ENCODE results near the gene ST3GAL4.

ST3GAL4 gene

DNA sequence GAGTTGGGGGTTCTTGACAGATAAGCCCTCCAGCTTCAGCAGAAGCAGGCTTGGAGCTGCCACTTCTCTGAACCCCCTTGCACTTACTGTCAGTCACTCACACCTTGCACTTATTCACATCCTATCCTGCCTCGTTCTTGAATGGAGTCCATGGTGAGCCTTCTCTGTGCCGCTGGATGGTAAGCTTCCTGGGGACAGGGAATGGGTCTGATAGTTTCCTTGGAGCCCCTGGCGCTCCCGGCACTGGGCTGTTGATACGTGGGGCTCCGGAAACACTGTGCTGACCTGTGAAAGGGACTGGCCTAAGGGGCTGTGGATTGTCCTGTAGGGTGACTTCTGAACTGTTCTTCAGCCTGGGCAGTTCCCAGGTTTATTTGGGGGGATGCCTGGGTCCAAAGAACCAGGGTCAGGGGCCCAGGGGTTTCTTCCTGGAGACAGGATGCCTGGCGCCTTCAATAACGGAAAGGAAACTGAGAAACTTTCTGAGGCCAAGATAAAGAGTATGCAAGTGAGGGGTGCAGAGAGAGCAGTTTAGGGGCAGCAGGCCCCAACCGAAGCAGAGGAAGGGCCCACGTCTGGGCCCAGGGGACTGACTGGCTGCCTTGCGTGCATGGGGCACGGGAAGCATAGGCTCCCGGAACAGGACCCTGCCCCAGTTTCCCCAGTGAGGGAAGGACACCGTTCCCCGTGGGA lies 709 bp upstream of the ST3GAL4 start:
- TF ChIP-seq POLR2AphosphoS5 (IDR thresholded peaks at IDR 0.05; ENCODE audit: low read depth, low read length) = no peak; the same call in 1 of the 2 replicates
- no peak for TF ChIP-seq SIN3A (IDR thresholded peaks at IDR 0.05; ENCODE audit: borderline replicate concordance, insufficient read depth, low read length)
- TF ChIP-seq, protein P1, sequence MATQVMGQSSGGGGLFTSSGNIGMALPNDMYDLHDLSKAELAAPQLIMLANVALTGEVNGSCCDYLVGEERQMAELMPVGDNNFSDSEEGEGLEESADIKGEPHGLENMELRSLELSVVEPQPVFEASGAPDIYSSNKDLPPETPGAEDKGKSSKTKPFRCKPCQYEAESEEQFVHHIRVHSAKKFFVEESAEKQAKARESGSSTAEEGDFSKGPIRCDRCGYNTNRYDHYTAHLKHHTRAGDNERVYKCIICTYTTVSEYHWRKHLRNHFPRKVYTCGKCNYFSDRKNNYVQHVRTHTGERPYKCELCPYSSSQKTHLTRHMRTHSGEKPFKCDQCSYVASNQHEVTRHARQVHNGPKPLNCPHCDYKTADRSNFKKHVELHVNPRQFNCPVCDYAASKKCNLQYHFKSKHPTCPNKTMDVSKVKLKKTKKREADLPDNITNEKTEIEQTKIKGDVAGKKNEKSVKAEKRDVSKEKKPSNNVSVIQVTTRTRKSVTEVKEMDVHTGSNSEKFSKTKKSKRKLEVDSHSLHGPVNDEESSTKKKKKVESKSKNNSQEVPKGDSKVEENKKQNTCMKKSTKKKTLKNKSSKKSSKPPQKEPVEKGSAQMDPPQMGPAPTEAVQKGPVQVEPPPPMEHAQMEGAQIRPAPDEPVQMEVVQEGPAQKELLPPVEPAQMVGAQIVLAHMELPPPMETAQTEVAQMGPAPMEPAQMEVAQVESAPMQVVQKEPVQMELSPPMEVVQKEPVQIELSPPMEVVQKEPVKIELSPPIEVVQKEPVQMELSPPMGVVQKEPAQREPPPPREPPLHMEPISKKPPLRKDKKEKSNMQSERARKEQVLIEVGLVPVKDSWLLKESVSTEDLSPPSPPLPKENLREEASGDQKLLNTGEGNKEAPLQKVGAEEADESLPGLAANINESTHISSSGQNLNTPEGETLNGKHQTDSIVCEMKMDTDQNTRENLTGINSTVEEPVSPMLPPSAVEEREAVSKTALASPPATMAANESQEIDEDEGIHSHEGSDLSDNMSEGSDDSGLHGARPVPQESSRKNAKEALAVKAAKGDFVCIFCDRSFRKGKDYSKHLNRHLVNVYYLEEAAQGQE (IDR thresholded peaks at IDR 0.05; ENCODE audit: insufficient read depth in 1 of 2, low read depth in 2 of 2, low read length in 2 of 2) = no peak
- TF ChIP-seq FOXP2 (optimal IDR thresholded peaks at IDR 0.05; ENCODE audit: borderline replicate concordance, extremely low read depth, extremely low read length, insufficient read depth) = no peak
- no peak; the same call in 1 of the 2 replicates for TF ChIP-seq TAF1 (IDR thresholded peaks at IDR 0.05; ENCODE audit: borderline replicate concordance, insufficient read depth, low read length)

DNA sequence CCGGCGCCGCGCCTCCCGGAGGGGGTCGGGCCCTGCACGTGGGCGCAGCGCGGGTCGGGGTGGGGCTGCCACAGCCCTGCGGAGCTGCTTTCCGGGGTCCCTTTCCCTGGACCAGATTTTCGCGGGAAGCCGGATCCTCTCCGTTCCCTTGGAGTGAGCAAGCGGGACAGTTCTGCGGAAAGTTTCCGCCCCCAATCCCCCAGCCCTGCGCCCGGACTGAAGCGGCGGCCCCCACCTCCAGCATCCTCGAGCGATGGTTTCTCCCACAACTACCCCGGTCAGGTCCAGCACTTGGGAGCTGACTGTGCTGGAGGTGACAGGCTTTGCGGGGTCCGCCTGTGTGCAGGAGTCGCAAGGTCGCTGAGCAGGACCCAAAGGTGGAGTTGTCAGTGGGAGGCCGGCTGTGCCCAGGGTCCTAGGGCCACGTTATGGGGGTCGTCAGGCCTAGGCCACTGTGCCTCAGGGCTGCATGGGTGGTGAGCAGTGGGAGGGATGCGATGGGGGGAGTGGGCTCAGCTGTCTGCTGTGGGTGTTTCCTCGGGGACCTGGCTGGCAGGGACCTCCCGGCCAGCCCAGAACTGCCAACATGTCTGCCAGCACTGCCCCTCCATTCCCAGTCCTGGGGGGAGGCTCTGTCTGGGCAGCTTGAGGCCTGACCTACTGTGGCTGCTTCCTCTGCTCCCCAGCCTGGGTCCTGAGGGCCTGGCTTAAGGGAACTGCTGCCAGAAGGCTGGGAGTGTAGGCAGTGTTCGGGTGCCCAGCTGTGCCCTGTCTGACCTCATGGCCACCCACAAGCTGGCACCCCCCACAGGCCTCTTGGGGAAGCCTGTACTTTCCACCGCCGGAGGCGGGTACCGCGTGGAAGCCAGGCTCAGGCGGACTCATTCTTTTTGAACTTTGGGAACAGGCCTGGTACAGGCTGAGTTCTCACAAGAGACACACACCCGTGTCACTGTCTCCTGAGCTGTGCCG lies 726 bp downstream of the ST3GAL4 start:
- TF ChIP-seq, protein P1 (IDR thresholded peaks at IDR 0.05; ENCODE audit: insufficient read depth in 1 of 2, low read depth in 2 of 2, low read length in 2 of 2) = no peak
- TF ChIP-seq TAF1 (IDR thresholded peaks at IDR 0.05; ENCODE audit: borderline replicate concordance, insufficient read depth, low read length) (no peak), POLR2AphosphoS5 (IDR thresholded peaks at IDR 0.05; ENCODE audit: low read depth, low read length) (no peak), SIN3A (IDR thresholded peaks at IDR 0.05; ENCODE audit: borderline replicate concordance, insufficient read depth, low read length) (peak; percentile 5; the same call in 1 of the 2 replicates), FOXP2 (optimal IDR thresholded peaks at IDR 0.05; ENCODE audit: borderline replicate concordance, extremely low read depth, extremely low read length, insufficient read depth) (no peak)

DNA sequence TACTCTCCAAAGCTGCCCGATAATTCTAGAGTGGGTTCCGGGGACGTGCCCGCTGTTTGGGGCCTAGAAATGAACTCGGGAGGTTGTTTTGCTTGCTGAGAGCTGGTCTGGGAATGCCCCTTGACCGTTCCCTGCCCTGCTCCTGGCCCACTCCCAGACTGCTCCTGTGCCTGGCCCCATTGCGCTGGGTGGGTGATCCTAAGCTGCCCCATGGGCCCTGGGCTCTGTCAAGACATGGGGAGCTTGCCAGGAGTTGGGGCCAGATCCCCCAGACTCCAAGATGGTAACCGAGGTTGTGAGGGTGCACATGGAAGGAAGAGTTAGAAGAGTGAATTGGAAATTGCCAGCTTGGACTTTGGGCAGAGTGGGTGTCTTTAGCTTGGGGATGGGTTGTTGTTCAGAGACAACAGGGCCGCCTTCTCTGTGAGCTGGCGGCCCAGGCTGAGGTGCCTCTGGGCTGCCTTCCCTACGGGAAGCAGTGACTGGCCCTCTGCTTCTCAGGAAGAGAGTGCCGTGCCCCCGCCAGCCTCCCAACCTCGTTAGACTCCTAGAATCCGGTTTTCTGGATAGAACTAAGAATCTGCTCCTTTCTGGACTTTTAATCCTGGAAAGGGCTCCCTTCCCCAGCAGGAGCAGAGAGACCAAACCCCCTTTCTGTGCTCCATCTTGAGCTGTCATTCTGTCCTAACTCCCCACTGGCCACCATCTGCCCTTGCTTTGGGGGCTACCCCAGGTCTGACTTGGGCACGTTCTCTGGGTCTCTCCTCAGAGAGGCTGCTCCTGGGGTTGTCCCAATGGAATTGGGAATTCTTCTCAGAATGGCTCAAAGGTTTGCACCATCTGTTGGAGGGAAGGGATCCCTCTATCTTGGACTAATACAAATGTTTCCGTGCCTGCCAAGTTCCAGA lies 1.8 kb downstream of the ST3GAL4 start:
- no peak for TF ChIP-seq FOXP2 (optimal IDR thresholded peaks at IDR 0.05; ENCODE audit: borderline replicate concordance, extremely low read depth, extremely low read length, insufficient read depth)
- TF ChIP-seq, protein P1 (IDR thresholded peaks at IDR 0.05; ENCODE audit: insufficient read depth in 1 of 2, low read depth in 2 of 2, low read length in 2 of 2) = no peak
- TF ChIP-seq SIN3A (IDR thresholded peaks at IDR 0.05; ENCODE audit: borderline replicate concordance, insufficient read depth, low read length) = no peak
- TF ChIP-seq TAF1 (IDR thresholded peaks at IDR 0.05; ENCODE audit: borderline replicate concordance, insufficient read depth, low read length) = no peak
- TF ChIP-seq POLR2AphosphoS5 (IDR thresholded peaks at IDR 0.05; ENCODE audit: low read depth, low read length) = no peak

DNA sequence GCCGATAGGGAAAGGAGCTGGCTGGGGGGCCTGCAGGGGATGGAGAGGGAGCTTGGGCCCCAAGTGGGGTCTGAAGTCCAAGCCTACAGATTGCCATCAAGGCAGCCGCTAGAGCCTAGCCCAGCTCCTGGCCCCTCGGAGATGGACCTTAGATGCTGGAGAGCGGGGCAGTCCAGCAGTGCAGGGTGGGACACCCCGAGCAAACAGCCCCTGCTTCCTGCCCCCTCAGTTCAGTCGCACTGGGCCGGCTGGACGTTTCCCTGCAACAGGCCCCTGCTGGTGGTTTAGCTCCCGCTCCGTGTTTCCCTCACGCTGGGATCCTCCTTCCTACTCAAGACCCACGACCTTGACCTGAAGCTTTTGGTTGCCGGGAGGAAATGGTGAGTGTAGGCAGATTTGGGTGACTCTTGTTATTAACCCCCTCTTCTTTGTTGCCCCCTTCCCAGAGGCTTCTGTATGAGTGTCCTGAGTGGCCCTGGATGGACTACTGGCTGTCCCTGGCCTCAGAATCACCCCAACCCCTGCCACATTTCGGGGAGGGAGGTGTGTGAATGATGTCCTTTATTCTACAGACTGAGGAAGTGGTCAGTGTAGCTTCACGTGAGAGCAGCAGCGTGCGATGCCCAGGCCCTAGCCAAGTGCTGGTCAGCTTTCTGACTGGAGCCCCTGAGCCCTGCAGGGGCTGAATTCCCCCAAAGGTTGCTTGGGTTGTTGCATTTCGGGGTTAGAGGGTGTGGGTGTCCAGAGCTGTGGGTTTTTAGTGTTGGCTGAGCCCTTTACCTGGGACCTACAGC lies 2.7 kb downstream of the ST3GAL4 start:
- TF ChIP-seq, protein P1 (IDR thresholded peaks at IDR 0.05; ENCODE audit: insufficient read depth in 1 of 2, low read depth in 2 of 2, low read length in 2 of 2) = no peak
- TF ChIP-seq TAF1 (IDR thresholded peaks at IDR 0.05; ENCODE audit: borderline replicate concordance, insufficient read depth, low read length) (no peak), FOXP2 (optimal IDR thresholded peaks at IDR 0.05; ENCODE audit: borderline replicate concordance, extremely low read depth, extremely low read length, insufficient read depth) (no peak), POLR2AphosphoS5 (IDR thresholded peaks at IDR 0.05; ENCODE audit: low read depth, low read length) (no peak), SIN3A (IDR thresholded peaks at IDR 0.05; ENCODE audit: borderline replicate concordance, insufficient read depth, low read length) (no peak)

Measured in PFSK-1 (cell line).